RPMI8226 (cell line): ENCODE measurements around the gene SLC22A23.

Experiments
- DNase-seq: peaks from one replicate; pipeline ENCODE4 v3.0.0-alpha.2; 2015

Gene SLC22A23

DNA sequence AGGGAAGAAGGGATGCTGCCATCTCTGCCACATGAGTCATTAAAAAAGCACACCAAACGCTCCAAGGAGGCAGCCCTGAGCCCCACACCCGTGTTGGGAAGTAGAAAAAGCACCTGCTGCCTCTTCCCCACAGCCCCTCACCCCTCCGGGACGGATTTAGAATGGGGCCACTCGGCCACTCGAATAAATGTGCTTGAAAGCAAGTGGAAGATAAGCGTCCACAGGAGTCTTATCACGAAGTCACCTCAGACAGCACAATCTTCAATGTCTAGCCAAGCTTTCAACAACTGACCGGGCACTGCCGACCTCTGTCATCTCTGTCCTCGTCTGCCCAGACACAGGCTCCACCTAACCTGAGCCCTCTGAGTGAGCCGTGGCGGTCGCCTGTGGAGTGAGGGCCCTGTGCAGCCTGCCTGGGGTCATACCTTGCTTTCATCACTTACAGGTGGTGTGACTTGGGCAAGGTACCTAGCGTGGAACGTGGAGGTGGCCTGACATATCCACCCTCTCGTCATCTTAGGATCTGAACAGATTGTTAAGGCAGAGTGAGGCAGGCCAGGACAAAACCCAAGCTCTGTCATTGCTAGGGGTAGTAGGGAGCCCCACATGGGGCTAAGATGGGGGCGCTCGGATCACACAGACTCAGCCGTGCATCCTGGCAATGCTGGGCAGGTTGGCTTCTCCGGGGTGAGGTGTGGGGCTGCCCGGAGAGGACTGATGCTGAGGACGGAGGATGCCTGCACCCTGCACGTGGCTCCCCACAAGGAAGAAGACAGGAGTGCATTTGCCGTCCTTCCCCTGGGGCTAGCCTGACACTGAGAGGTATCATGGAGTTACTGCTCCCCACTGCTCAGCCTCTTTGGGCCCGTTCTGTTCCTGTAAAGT is 163.3 kb downstream of the SLC22A23 start:
- no peak for DNase-seq

DNA sequence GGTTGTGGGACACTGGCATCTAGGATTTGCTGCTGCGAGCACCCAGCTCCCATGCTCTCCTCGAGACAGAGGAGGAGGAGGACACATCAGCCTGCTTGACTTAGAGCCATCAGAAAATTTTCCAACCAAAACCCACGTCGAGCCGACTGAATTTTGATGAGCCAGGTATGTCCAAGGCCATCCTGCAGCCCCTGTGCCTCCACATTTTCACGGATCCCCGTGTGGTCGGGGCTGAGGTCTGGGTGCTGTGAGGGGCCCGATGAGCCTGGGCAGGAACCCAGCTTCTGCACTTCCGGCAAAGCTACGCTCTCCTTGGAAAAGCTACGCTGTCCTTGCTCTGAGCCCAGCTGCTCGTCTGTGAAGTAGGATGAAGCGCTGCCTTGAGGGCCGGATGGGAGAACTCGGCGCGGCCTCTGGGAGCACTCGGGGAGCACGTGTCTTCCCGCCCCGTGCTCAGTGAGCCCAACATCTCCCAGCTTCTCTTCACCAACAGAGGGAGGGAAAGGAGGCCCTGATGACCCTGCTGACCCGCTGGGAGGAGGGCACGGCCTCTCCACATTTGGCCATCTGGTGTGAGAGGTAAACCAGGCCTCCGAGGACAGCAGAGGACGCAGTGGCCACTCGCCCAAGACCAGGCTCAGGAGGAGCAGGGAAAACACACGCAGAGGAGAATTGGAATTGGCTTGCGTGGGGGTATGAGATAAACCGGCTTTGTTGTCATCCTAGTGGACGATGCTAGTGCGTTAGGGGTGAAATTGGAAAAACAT is 164.2 kb downstream of the SLC22A23 start:
- no peak for DNase-seq

DNA sequence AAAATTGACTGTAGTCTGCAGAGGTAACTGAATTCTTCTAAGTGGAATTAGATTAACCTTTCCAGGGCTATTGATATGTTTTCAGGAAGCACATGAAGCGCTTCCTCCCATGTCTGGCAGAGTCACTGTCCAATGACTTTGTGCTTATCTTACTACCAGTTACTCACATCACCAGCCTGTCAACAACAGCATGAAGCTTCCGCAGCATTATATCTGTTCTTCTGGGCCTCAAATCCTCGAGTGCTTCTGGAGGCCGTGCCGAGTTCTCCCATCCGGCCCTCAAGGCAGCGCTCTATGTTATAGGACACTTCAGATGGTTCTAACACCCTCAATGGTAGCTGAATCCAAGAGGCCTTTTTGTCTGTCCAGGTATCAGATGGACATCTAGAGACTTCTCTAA is 164.9 kb downstream of the SLC22A23 start:
- no peak for DNase-seq

DNA sequence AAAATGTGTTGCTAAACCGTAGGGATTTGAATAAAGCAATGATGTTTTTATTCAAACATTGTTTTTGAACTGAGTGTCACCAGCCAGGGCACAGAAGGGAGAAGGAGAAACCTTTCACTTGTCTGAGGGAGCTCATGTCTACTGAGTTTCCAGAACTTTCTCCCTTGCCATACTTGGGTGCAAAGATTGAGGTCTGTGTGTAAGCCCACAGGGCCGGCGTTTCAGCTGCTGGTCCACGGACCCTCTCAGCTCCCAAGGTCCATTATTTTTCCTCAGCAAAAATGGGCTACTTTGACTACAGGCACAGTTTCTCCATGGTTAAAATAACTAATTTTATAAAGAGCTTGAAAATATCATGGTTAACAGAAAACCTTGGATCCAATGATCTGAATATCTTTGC is 165.5 kb downstream of the SLC22A23 start:
- DNase-seq, result no peak

DNA sequence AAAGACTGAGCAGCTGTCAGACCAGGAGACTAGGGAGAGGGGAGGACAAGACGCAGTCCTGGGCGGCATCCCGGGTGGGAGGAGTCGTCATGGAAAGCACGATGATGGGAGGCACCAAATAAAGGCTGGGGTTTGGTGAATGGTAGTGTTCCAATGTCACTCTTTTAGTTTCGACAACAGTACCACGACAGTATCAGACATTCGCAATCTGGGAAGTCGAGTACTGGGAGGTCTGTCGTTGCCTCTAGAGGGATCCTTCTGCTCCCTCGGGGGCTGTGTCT is 166.0 kb downstream of the SLC22A23 start:
- DNase-seq, result no peak

DNA sequence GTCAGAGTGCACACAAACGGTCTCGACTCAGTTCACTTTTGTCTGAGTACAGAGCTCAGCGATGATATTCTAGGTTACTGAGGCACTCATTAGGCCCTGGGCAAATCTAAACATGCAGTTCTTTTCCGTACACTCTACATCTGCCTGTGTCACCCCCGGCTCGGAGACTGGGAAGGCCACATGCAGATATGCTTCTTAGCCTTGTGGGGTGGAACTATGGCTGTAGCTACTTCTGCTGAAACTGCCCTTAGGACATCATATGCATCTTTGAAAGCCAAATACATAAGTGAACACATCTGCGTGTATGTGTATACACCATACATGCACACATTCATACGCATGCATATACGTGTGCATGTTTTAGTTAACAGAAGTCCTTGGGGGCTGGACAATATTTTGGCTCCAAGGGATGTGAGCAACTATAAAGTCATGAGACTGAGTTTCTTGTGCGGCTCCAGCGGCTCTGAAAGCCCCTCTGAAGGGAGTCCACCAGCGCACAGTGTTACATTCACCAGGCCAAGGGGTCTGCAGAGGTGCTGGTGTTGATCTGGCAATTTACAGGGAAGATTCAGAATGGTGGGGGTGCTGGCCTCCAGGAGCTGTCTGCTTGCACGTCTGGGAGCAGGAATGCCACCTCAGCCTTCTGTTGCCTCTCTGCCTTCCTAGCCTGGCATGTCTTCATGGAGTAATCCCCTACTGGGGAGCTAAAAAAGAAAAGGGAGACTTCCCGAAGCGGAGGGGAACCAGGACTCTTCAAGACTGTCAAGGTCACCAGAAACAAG is 166.5 kb downstream of the SLC22A23 start:
- DNase-seq, result no peak

DNA sequence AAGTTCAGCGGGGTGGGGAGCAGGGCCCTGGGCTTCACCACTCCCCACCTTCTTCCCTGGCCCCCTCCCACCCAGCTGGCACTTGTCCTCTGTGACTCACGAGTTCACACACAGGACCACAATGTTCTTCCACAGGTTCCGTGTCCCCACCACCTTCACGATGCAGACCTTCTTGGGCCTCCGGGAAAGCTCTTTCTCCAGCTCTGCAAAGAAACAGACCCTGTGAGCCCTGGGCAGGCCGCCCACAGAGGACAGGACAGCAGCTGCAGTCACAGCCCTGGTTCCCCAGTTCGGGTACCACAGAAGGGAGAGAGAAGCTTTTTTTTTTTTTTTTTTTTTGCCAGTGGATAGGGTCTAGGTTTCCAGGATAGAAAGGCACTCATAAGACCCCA is 167.2 kb downstream of the SLC22A23 start:
- DNase-seq, result no peak

DNA sequence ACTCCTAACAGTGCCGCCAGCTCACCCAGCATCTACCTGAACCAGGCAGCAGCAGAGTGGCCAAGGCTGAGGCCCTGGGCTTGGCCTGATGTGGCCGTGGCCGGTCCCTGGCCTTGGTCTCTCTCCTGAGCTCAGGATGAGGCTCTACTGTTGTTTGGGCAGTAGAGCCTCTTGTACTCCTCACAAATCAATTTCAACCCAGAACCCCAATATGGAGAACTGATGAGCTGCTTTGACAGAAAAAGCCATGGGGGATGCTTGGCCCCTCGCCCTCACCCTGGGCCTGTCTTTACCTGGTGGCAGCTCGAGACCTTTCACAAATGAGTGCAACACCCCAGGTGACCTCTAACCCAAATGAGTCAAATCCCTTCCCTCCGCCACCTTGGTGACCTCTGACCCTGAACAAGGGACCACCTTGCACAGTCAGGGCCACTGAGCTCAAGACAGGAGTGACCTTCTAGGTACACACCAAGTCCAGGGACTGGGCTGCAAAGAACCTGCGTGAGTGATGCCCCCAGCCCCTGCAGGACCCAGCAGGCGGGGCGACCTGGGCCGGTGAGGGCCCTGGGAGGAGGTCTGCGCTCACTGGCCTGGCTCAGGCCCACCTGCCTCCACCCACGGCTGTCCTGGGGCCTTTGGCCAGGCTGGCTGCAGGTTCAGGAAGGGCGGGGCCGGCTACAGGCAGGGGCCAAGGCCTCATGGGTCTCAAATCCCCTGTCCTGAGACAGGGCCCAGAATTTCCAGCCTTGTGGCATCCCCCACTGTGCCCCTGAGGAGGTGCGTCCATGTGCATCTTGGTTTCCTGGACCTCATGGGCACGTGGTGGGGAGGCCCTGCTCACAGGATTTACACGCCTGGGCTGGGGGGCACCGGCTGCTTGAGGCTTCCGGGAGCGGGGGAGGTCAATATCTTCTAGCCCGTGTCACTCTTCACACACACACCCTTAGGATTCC is 167.9 kb downstream of the SLC22A23 start:
- DNase-seq, result no peak

DNA sequence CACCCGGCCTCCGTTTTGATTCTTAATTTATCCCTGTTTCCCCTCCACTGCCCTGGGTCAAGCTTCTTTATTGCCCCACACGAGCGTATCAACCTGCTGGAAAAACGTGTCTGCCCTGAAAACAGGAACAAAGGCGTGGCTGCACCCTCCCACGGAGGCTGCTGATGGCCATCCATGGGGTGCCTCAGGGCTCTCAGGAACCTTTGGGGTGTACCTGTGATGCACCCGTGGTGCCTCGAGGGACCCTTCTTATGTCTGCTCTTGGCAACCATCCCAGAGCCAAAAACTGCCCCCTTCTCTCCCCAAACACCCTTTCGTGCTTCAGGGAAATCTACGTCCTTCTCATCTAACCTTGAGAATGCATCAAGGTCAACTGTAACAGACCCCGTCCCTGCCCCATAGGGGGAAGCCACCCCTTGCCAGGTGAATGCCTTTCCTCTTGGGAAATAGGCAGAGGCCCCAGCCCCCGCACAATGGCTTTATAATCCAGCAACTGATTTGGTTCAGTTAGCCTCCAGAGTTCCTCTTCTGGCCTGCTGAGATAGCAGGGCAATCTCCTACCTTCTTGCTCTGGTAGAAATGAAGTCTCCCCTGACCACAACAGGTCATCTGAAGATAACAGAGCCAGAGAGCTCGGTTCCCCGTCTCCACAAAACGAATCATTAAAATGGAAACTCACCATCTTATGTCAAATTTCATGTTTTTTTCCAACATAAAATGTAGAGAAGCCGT is 168.7 kb downstream of the SLC22A23 start:
- DNase-seq, result no peak

DNA sequence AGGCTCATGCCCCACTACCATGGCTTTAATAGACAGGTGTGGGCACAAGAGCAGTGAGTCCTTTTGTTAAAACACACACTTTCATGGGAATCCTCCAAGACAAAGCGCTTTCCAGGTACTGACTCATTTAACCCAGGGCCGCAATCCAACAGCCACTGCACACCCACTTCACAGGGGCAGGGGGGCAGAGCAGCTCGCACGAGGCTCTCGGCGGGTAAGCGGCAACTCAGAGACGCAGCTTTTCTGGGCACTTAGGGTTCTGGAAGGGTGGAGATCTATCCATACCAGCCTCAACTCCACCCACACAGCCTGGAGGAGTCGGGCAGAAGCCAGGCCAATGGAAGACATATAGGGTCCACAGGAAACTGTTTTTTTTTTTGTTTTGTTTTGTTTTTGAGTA is 169.5 kb downstream of the SLC22A23 start:
- DNase-seq, result no peak

DNA sequence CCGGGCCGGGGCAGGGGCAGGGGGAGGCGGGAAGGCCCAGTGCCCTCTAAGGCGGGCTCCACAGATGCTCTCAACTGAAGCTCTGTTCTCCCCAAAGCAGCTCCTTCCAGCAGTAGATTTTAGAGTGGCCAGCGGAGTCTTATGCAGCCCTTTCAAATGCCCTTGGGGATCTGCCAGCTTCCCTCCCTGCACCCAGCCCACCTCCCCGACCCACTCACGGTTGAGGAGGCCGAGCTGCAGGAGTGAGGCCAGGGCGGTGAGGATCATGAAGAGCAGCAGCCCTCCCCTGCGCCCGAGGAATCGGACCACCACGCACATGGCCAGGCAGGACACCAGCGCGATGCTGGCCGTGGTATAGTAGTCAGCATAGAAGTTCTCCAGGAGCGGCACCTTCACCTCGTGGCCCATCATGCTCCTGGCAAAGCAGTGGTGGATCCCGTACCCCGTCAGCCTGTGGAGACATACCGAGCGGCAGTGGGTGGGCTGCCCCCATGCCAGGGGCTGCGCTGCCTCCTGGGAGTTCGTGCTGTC is 170.1 kb downstream of the SLC22A23 start:
- no peak for DNase-seq

DNA sequence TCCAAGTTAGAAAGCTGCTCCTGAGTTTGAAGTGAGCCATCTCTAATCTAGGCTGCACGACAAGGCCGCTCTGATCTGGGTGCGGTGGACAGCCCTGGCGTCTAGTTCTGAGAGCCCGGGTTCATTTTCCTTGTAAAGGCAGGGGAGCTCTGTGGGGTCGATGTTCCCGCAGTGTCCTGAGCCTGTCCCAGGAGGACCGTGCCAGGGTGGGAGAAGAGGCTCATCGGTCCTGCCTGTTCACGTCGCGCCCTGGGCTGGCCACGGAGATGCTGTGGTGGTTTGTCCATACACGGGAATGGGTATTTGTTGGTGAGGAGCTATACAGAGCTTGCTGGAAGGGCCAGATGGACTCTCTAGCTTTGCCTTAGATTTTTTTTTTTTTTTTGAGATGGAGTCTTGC is 171.1 kb downstream of the SLC22A23 start:
- DNase-seq, result no peak

DNA sequence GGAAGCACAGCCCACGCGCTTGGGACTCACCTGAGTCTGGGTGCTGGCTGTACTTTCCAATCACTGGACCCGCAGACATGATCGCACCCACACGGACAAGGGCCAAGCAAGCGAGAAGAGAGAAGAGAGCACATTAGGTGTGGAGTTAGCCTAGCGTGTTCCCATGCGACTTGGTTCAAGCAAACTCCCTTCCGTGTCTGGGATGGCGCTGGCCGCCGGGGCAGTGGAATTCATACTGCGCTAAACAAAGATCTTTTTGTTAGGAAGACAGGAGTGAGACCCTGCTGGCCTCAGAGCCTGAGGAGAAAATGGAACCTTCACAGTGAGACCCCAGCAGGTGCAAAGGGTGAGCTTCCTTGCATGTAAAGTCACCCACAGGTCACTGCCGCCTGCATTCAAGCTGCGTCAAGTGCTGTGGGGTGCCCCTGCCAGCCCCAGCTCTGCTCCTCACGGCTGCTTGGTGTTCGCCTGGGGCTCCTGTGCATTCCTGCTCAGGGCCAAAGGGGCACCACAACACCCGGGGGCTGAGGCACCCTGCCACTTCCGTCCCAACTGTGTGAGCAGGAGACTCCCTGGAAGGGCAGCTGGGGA is 171.7 kb downstream of the SLC22A23 start:
- DNase-seq, result no peak

DNA sequence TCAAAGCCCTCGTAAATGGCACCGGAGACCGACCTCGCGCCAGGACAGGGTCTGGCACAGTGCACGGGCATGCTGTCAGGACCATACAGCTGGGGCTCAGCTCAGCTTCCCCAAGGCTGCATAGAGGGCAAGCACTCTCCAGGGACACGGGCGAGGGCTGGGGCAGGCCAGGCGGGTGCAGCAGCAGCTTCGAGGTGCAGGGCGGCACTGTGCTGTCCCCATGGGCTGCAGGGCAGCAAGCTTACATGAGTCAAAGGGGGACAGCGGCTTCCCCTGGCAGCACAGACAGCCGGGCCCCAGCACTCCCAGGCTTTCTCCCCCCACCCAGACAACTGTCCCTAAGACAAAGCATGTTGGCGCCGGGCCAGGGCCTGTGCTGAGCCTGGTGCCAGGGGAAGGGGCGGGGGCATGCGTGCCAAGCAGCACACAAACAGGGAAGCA is 172.4 kb downstream of the SLC22A23 start:
- DNase-seq, result no peak

DNA sequence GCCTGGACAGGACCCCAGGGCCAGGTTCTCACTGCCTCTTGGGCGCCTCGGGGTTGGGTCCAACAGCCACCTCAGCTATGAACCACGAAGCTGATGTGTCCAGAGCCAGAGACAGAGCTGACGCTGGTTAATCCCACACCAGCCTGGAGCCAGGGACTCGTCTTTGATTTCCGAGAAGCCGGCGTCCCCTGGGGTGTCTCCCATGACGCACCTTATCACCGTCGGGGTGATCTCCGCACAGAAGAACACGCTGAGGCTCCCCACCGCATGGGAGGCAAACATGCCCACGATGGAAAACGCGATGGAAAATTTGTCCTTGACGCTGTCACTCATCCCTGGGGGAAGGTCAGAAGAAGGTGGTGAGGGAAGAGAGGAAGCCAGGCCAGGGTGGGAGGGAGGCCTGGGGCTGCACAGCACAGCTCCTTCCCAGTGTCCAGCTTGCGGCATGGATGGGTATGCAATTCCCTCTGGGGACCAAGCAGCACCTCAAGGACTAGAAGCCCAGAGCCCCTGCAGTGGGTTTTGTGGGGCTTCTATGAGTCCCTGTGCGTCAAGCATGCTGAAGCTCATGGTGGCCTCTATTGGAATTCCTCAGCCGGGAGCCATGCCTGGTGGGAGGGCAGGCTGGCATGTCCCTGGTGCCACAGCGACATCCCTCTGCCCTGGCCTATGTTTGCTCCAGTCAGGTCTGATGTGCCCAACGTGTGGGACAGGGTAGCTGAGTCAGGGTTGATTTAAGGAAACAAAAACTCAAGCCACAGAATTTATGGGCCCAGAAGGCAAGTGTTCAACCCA is 173.0 kb downstream of the SLC22A23 start:
- no peak for DNase-seq

DNA sequence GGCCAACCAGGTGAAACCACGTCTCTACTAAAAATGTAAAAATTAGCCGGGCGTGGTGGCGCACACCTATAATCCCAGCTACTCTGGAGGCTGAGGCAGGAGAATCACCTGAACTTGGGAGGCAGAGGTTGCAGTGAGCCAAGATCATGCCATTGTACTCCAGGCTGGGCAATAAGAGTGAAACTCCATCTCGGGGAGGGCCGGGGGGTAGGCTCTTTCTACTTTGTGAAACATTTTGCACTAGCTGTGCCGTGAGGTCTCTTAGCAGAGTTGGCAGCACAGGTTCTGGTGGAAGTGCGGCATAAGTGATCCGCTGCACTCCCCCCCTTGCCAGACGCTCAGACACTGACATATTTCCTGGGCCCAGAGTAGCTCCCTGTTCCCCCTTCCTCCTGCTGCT is 173.6 kb downstream of the SLC22A23 start:
- DNase-seq, result no peak

DNA sequence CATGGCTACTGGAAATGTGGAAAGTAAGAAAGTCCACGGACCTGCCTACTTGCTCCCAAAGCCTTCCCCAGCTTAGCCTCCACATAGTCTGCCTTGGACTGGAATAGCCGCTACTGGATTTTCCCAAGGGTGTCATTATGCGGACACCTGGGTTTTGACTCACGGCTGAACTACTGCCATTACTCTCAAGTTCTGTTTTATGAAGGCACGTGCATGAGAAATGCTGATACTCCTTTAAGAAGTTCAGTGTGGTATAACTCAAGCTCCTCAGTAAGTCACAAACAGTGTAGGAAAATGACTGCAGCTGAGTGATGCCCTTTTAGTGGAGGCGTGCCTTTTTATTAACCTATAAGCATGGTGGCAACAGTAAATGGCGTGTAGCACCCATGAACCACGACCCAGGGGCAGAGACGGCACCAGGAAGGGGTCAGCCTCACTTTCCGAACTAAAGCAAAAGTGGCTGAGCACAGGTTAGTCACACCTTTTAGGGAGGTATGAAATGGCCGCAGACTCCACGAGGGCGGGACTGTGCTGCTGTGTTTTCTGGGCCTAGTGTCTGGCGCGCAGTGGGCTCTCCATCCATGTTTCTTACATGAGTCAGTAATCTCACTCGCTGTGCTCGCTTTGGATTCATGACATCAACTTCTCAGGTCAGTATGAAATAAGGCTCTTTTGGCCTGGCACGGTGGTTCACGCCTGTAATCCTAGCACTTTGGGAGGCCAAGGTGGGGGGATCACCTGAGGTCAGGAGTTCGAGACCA is 174.2 kb downstream of the SLC22A23 start:
- DNase-seq, result no peak

DNA sequence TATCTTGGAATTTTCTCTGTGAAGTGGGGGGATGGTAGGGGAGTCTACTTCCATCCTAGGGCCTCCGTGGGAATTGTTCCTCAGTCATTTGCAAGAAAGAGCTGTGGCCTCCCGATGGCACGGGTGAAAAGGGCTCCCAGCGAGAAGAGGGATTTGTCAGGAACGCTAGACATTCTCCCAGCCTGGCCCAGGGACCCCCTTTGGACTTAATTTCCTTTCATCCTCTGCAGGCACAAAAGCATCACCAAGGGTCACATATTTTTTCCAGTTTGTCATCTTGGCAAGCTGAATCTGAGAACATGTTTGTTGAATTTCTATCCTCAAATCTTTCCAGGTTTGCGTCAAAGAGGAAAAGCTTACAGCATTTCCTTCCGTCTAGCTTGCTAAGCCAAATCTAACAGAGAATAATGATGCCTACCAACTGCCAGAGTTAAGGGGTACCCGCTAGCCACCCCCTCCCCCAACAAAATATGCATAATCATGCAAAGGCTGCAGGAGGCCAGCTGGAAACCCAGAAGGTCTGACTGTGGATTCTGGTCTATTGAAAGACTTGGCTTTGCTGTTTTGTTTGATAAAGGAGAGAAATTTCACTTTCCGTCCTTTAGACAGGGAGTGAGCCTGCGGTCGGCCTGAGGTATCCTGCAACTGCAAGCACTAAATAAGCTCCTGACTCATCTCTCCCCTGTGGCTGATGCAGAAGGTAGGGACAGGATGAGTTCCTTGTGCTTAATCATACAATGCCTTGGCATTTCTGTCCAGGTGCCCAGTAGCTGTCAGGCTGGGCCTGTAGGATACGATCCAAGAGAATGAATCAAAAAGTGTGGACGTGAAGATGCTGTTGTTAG is 175.0 kb downstream of the SLC22A23 start:
- DNase-seq, result no peak
